NCI-H82 treated with DMSO at 0.1 percent for 48 hours (cell line): ENCODE data around the gene ITPKB.

Source experiments
- DNase-seq: peaks from one replicate; lab custom pipeline; 2025; ENCODE audit not compliant: unreplicated experiment; lab: John Stamatoyannopoulos, UW

Gene ITPKB

DNA sequence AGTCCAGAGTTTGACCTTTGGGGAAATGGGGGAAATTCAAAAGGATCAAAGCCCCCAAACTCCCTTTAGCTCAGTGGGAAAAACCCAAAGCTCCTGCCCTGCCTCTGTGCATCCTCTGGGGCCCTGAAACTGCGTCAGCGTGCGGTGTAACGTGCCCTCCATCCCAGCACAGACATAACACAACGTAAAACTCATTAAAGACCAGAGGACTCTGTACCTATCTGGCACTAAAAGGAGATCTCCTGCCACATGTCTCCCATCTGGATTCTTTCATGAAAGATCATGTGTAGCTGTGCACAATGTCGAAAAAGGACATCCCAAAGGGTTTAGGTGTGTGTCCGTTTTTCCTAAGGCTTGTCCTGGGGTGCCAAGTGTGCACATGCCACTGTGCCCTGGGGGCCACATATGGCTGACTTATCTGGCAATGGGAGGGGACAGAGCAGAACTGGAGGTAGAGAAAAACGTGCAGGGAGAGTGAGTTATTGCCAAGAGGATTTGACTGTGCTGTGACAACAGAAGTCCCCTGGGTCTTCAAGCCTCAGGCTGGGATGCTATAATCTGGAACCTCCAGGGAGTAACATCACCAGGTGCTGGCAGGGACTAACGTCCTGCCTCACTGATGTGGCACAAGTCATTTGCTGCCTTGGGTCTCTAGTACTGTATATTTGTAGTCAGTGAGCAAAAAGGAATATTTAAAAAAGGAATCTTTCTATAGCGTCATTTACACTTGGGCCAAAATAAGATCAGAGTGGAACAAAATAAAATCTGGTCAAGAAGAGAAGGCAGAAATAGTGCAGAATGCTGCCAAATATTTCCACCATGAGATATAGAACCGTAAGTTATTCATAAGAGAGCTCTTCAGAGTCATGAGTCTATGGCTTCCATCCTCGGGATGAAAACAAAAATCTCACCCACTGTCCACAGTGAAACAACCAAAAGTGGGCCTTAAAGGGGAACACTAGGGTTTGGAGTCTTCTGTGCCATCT lies 52.3 kb downstream of the ITPKB start:
- DNase-seq, result peak; percentile 65

DNA sequence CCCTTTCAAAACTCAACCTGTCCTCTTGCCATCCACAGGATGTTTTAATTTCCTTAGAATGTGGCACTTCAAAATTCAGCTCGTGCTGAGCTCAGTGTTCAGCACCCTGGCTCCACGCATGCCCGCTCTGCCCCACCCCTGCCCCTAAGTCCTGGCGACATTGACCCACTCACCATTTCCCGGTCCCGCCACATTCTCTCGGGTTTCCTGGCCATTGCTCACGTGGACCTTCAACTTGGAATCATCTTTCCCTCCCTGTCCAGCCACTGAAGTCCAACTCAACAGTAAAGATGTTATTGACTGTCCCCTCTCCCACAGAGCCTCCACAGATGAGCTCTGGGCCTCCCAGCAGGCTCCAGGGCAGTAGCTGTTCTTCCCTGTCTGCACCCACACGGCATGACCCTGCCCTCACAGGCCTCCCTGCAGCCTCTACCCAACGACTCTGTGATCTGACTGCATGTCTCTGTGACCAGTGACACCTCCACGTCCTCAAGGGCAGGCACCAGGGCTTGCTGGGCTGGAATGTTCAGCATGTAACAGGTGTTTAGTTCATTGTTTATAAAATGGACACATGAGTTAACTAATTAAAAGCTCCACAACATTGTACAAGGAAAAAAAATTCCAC lies 53.8 kb downstream of the ITPKB start:
- no peak for DNase-seq

DNA sequence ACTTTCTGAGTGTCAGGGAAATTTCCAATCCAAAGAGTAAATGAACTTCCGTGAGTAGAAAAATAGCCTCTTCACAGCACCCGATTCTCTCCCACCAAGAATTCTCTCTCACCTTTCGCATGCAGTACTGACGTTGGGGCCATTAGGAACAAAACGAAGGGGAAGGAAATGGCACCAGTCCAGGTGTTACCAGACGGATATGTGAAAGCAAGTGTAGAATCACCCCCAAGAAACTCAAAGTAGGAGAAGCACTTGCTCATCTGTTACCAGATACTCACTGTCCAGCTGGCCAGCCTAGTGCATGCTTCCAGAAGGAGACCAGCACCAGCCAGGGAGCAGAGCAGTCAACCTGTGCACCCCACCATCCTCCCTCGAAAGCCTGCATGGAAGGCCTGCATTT lies 55.1 kb downstream of the ITPKB start:
- no peak for DNase-seq

DNA sequence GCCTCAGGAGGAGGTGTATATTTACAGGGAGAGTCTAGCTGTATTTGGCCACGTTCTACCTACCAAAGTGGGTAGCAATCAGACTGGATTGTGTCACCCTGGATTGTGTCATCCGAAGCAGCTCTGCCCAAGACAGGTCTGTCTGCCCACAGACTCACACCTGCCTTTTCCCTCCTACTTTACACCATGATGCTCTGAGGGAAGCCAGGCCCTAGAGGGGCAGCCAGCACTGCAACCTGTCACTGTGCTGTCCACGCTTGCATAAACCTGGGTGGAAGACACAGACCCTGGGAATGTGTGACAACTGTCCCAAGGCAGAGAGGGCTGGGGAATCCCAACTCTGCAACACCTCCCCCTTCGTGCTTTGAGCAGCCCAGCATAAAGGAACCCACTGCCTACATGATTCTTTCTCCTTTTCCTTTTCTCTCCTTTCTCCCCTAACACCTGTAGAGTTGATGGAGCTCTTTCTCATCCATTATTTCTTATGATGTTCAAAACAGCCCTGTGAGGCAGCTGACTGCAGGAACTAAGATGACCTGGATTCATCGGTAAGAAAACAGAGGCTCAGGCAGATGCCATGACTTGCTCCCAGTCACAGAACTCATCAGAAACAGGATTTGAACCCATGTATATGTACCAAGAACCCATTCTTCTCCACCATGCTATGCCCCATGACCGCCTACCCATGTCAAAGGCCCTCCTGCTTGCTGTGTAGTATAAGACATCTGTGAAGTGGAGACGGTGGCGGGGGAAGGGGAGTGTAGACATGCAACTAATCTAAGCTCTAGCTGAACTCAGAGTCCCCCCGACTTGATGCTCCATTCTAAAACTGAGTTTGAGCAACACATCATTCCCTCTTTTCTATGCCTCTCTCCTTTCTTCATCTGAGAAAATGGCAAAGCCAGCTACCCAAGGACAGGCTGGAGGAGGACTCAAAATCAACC lies 55.9 kb downstream of the ITPKB start:
- DNase-seq, result no peak

DNA sequence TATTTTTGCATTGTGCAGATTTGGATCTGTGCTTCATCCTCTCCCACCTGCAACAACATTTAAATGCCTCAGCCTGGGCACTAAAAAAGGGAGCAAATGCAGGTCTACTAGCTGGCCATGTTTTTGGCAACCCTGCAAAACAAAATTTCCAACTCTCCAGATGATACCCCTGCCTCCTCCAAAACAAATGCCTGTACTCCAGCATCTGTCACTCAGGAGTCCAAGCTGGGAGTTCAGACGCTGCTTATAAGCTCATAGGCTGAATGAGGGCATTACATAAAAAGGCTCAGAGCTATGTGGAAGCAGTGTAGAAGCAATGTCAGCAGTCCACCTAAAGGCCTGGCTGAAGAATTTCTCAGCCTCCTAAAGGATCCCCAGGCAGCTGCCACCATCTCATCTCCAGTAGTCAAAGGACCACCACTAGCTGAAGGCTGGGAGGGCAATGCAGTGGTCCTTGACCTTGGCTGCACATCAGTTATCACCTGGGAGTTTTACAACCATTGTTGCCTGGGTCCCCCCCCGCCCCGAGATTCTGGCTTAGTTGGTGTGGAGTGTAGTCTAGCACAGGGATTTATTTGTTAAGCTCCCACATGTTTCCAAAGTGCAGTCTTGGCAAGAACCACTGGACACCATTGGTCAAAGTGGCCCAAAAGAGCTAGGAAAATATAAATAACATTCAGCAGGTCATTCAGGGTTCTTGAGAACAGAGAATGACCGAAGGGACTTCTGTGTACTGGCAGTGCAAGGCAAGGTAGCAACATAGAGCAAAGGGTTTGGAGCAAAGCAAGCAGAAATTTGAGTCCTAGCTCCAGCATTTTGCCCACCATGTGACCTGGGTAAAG lies 57.2 kb downstream of the ITPKB start:
- DNase-seq, result peak; percentile 29

DNA sequence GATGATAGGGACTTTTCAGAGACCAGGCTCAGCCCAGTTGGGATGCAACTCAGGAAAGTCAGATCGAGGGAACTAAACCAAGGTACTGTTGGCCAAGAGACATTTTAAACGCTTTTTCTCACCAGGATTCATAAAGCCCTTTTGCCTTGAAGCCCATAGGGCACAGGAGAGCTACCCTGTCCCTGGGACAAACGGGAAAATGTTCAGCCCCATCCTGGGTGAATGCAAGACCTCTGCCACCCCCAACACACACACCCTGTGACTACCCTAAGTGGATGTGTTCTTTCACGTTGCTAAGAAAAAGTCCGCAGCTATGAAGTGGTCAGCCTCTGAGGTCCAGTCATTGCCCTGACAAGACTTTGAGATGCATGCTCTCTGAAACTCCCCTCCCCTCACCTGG lies 58.4 kb downstream of the ITPKB start:
- DNase-seq, result no peak

DNA sequence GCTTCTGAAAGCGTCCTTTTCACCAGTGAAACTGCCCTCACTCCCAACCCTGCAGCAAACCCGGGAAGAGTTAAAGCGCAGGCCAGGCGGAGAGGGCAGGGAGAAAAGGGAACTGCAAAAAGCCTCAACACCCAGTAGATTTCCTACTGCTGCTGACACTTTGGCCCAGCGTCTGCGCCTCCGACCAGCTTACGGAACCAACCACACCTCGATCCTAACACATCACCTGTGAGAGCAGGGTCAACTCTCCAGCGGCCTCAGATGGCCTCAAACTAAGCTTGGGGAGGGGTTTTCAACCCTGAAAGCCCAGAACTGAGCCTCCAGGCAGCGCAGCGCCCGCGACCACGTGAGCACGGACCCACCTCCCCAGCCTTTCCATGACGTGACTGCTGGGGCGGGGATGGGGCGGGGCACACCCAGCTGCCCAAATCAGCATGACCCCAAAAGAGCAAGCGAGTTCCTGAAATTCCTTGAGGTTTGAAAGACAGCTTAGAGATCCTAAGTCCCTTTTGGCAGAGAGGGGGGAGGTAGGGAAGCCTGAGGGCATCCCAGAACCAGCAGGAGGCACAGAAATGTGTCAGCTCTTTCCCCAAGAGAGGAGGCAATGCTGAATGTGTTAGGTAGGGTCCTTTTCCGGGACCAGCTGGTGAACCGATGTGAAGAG lies 59.1 kb downstream of the ITPKB start:
- DNase-seq, result peak; percentile 76

DNA sequence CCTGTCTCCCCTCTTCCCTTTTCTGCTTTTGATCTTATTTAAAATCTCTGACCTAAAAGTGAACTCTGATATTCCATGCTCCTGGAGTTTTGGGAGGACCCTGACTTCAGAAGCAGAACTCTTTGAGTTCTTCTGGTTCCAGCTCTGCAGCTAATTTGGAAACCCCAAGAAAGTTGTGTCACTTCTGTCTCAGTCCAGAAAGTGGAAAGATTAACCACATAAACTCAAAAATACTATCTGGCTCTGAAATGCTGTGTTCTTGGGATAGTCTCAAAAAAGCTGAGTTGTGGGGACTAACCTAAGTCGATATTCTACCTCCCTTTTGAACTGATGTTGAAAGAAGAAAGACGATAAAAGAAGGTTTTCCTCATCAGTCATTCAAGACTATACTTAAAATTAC lies 59.8 kb downstream of the ITPKB start:
- DNase-seq, result no peak

DNA sequence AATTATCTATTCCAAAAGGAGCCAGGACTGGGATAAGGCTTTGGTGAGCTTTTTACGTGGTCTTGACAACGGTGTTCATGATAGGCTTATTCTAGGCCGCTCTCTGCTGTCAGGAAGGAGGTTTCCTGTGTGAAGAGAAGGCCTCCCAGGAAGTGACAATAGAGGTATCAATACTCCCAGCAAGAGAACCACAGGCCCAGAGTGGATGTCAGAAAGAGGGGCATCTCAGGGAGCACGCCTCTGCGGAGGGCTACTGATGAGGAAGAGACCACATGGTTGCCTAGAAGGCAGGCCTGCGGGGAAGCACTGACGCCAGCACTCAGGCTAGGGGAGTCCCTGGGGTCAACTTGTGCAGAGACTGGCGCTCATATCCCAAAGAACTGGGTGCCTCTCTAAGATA lies 60.4 kb downstream of the ITPKB start:
- no peak for DNase-seq

DNA sequence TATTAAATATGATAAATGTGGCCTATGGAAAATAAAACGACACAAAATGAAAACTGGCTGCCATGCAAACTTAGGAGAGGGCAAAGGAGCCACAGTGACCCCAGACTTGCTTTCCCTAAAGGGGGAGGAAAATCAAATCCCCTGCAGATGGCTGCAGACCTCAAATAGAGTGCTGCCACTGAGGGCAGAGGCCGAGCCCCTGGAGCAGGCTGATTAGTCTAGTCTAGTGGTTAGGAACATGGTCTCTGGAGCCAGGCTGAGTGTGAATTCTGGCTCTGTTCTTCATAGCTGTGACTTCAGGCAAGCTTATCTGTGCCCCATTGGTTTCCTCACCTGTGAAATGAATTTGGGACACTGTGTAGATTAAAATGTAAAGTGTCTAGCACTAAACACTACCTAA lies 60.8 kb downstream of the ITPKB start:
- no peak for DNase-seq

DNA sequence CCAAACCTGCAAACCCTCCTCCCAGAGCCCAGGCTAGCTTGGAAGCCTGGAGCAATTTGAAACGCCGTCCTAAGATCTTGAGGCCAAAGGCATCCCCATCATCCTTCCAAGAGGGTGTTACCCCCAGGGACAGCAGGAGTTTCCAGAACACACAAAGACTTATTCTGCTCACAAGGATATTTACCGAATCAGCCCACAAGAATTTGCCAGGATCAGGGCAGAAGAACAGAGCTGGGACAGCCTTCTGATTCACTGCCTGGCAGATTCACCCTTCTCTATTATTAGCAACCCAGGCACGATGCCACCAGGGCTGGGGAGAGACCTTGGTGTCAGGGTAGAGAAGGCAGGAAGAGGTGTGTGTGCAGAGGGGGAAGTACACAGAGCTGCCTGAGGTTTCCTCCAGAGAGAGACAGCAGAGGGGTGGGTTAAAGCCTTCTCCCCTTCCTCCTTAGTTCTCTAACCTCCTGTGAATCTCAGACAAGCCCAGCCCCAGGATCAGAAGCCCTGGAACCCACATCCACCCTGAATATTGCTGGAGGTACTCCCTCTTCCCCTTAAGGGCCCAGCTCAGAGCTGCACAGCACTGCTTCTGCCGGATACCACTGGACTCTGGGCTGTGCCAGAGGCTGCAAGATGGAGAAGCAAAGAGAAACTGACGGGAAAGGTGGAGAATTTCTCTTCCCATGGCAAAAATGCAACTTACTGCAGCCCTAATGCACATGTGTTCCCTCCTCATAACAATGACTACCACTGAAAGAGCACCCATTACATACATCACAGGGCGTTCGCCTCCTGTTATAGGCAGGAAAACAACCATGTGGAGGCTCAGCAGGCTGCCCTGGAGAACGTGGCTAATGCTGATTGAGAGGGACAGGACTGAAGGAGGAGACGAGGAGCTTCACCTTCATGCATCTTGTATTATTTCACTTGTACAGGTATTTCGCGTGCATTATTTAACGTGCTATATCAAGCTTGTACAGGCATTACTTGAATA lies 61.8 kb downstream of the ITPKB start:
- DNase-seq, result no peak

DNA sequence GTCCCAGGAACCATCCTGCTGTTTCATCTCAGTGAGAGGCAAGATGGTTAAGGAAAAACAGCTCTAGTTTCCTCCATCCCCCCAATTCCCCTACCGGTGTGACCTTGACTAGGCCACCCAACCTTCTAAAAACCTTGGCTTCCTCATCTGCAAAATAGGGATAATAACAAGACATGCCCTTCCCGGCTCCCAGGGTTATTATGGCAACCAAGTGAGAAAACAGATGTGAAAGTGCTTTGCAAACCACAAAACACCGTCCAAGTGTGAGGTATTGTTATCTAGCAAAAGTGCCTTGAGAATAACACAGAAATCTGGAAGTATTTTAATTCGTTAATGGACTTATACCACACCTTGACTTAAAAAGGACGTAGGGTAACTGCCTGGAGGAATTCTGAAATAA lies 62.7 kb downstream of the ITPKB start:
- DNase-seq, result no peak

DNA sequence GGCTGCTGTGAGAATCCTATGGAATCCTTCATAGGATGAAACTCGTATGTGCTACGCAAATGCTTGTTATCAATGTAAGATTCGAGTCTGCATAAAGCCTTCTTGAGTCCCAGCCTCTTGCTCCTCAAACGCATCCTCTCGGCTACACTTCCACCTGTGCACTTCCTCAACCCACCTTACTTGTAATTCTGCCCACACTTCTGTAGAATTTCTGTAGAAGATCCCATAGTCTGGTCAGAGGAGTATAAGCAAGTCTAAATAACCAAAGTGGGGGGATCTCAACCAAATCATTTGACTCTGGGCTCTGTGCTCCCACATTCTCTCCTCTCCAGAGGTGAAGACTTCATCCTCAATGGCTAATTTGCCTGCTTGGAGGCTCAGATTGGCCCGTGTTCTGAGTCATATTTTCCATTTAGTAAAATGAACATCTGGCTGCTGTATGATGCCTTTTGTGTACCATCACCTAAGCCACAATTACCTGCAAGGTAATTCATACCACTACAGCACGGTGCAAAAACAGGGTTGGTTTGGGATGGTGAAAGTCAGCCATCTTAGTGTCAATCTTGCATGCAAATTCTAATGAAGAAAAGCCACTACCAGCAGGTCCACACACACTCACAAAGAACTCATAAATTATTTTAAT lies 63.2 kb downstream of the ITPKB start:
- no peak for DNase-seq

DNA sequence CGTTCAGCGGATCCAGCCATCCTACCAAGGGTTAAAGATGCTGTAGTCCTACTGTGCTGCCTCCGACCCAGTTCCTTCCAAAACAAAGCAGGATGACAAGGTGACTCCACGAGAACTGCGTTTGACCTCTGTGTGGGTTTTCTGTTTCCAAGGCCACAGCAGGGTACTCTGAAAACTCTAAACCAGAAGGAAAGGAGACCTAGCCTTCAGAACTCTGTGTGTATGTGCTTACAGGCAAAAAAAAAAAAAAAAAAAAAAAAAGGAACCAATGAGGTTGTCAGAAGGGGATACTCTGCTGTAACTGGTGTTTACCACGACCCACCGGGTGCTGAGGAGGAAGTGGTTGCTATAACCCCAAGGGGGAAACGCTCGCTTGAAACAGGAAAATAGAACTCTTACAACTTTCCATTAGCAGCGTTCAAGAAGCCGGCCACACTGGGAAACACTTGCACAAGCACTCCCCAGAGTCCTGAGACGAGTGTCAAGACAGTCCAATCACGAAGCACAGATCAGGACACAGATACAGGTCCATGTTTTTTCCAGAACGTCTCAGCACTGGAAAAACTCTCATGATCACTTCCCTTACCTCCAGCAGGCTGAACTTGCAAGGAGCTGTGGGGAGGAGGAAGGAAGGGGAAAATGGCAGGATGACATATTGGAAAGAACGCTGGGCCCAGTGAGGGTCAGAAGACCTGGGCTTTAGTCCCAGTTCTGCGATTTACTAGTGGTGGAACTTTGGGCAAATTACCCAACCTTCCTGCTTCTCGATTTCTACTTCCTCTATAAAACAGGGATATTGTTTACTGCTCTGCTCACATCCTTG lies 64.0 kb downstream of the ITPKB start:
- DNase-seq, result no peak

DNA sequence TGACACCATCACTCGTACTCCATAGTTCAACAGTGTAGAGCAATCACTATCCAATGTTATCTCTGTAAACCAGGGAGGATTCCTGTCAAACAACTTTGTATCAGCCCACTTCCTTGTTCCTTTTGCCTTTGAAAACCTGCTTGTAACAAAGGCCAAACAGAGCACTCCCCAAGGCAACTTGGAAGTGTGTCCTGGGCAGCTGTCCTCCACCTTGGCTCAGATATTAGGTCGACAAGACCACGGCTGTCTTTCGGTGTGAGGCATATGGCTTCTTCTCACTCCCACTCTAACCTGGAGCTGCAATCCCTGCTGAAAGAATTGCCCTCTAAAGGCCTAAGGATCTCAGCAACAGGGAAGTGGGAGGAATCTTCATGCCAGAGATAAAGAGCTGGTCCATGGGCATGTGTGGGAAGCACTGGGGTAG lies 66.7 kb downstream of the ITPKB start:
- no peak for DNase-seq

DNA sequence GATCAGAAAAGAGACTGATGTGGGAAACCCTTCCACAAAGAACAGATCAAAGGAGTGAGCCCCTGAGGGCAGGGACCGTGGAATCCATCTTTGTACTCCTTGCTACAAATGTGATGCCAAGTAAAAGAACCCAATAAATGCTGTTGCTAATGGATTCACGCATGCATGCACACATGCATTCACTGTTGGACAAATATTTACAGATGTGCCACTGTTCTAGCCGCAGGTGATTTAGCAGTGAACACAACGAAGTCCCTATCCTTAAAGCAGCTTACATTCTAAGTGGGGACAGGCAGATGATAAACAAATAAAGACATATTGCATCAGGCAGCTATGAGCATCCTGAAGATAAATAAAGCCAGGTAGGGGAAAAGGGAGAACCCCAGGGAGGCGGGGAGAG lies 67.8 kb downstream of the ITPKB start:
- DNase-seq, result no peak

DNA sequence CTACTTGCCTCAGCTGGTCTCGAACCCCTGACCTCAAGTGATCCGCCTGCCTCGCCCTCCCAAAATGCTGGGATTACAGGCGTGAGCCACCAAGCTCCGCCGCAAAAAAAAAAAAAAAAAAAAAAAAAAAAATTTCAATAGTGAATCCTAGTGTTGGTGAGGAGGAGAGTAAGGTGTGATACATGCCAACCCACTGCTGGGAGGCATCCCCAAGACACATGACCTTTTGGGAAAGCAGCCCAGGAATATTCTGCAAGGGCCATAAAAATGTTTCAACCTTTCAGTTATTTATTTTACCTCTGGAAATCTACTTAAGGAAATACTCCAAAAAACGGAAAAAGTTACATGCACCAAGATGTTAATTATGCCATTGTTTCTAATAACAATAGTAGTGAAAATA lies 69.0 kb downstream of the ITPKB start:
- DNase-seq, result no peak
